ENCODE data around the gene RGL2. TPM values are rescaled to one million over a fixed set of nuclear protein-coding genes. Genes with fewer than 3 reads are reported as not detected.
"Not testable (repeated sequence)": the region's sequence is repeated elsewhere in the genome, so short reads cannot be mapped to it uniquely, and the experiment has no call there.

Gene RGL2
- total RNA-seq, 2 experiments from 2014 or later, result 24.6 to 26.0 TPM

DNA sequence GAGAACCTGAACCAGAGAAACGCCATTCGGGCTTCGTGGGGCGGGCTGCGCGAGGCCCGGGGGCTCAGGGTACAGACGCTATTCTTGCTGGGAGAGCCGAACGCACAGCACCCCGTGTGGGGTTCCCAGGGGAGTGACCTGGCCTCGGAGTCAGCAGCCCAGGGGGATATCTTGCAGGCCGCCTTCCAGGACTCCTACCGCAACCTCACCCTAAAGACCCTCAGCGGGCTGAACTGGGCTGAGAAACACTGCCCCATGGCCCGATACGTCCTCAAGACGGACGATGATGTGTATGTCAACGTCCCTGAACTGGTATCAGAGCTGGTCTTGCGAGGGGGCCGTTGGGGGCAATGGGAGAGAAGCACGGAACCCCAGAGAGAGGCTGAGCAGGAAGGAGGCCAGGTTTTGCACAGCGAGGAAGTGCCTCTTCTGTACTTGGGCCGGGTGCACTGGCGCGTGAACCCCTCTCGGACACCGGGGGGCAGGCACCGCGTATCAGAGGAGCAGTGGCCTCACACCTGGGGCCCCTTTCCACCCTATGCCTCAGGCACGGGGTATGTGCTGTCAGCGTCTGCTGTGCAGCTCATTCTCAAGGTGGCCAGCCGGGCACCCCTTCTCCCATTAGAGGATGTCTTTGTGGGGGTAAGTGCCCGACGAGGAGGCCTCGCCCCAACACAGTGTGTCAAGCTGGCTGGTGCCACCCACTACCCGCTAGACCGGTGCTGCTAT lies 20.9 kb downstream of the RGL2 start:
- Mint-ChIP-seq H3K27ac (peak overlapping the region; percentile 92), H3K4me3 (peak overlapping the region; percentile 81), H3K4me1 (ENCODE audit: low read depth) (peaks cover 37% of the 10 kb centered on the region), H3K9me3 (no peaks in the 10 kb centered on the region), H3K27me3 (no peaks in the 10 kb centered on the region), H3K36me3 (peaks cover 42% of the 10 kb centered on the region)
- DNase-seq, result peak; percentile 50
- ChIA-PET CTCF (interaction anchor here (0.6 to 3.4 kb wide), 15 partner anchors 11 to 1085 kb away, joined by 3 to 37 read pairs (median 5); partner anchors contain the start of genes PFDN6, RGL2, WDR46 and ZBTB22), POLR2A (interaction anchor here (0.5 to 4.9 kb wide), 19 partner anchors 9 to 439 kb away, joined by 3 to 40 read pairs (median 5); partner anchors contain the start of genes HSD17B8, PFDN6, RGL2 and TAP2)
- intact Hi-C loops (cut with micrococcal nuclease), result loop anchor here (1.0 to 10.0 kb wide), 3 partner anchors 11 to 297 kb away; partner anchors contain the start of genes PFDN6 and WDR46

DNA sequence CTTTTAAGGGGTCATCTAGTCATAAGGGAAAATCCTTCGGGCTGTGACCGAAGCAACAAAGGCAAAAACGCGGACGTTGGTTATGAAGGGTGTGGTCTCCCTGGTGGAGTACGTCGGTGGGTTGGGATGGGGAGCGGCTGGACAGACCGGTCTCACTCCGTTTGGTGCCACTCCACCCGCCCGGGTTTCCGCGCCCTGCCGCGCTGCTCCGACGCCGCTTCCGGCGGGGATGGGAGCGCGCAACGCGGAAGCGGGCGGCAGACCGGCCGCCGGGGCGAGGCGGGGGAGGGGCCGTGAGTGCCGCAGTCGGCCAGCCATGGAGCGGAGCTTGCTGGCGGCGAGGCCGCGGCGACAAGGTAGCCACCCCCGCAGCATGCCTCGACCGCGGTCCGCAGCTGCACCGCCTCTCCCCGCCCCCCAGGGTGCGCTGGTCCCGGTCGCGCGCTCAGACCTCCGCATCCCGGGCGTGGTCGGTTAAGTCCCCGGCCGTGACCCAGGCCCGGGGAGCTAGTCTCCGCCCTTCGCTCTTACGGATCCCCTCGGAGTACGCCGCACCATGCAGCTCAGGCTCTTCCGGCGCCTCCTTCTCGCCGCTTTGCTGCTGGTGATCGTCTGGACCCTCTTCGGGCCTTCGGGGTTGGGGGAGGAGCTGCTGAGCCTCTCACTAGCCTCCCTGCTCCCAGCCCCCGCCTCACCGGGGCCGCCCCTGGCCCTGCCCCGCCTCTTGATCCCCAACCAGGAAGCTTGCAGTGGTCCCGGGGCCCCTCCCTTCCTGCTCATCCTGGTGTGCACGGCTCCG lies 21.7 kb downstream of the RGL2 start, which contains the start of gene B3GALT4:
Gene B3GALT4, plus strand, starts transcription at position 260 of the 799 bp plus-strand sequence. Its CDS starts 297 bp downstream, at position 557.
- ChIA-PET POLR2A (interaction anchor here (0.5 to 4.9 kb wide), 18 partner anchors 10 to 306 kb away, joined by 3 to 40 read pairs (median 5); partner anchors contain the start of genes BAK1, HSD17B8, PFDN6 and RGL2), CTCF (interaction anchor here (0.6 to 3.4 kb wide), 17 partner anchors 12 to 1084 kb away, joined by 3 to 37 read pairs (median 5); partner anchors contain the start of genes PFDN6, RGL2, WDR46 and ZBTB22)
- intact Hi-C loops (cut with micrococcal nuclease), result loop anchor here (1.0 to 10.0 kb wide), 3 partner anchors 12 to 298 kb away; partner anchors contain the start of genes PFDN6 and WDR46
- H3K36me3 Mint-ChIP-seq, result peaks cover 50% of the 10 kb centered on the region
- no peaks in the 10 kb centered on the region for H3K27me3 Mint-ChIP-seq
- peak within 1 kb of the TSS; percentile 92 for H3K27ac Mint-ChIP-seq
- DNase-seq, result peak; percentile 85
- no peaks in the 10 kb centered on the region for H3K9me3 Mint-ChIP-seq
- peak within 1 kb of the TSS; percentile 94 for H3K4me3 Mint-ChIP-seq
- peaks cover 37% of the 10 kb centered on the region for H3K4me1 Mint-ChIP-seq (ENCODE audit: low read depth)

DNA sequence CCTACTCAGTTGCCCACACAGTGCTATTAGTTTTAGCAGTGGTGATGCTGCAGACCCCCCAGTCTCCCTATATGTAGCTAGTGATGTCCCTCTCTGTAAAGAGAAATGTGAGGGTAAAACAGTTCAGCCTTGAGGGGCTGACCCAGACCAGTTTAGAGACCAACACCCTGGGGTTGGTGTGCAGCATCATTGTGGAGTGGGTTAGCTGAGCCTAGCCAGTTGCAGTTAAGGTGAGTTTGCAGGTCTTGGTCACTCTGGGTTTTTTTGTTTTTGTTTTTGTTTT lies 22.2 kb downstream of the RGL2 start:
- Mint-ChIP-seq H3K27ac (peak overlapping the region; percentile 91), H3K4me3 (peak overlapping the region; percentile 94), H3K36me3 (peaks cover 53% of the 10 kb centered on the region), H3K27me3 (no peaks in the 10 kb centered on the region), H3K4me1 (ENCODE audit: low read depth) (peaks cover 37% of the 10 kb centered on the region), H3K9me3 (no peaks in the 10 kb centered on the region)
- intact Hi-C loops (cut with micrococcal nuclease), result loop anchor here (2.0 to 10.0 kb wide), 2 partner anchors 36 to 298 kb away; no protein-coding TSS in a partner anchor
- ChIA-PET CTCF (interaction anchor here (0.9 to 3.4 kb wide), 11 partner anchors 13 to 150 kb away, joined by 3 to 37 read pairs (median 6); partner anchors contain the start of genes PFDN6, RGL2, WDR46 and ZBTB22), POLR2A (interaction anchor here (1.2 to 4.9 kb wide), 12 partner anchors 13 to 306 kb away, joined by 3 to 40 read pairs (median 6); partner anchors contain the start of genes BAK1, PFDN6, RGL2 and TAPBP)
- DNase-seq, result no peak

DNA sequence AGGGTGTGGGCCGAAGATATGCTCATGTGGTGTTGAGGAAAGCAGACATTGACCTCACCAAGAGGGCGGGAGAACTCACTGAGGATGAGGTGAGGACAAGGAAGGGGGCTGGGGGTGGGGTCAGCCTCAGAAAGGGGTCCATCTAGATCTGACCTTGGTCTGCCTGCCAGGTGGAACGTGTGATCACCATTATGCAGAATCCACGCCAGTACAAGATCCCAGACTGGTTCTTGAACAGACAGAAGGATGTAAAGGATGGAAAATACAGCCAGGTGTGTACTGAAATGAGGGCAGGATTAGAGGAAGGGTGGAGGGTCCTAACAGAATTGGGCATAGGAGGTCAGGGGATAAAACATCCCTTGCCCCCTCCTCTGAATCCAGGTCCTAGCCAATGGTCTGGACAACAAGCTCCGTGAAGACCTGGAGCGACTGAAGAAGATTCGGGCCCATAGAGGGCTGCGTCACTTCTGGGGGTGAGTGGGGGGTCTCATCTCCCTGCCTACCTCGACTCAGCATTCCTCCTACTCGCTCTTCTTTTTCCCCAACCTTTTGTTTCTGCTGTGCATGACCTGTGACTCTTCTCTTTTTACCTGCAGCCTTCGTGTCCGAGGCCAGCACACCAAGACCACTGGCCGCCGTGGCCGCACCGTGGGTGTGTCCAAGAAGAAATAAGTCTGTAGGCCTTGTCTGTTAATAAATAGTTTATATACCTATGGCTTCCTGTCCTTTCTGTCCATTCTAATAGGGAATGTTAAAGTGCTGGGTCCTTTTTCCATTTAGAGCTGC lies 22.8 kb downstream of the RGL2 start:
- DNase-seq, H3K27me3 Mint-ChIP-seq, H3K9me3 Mint-ChIP-seq: not testable (repeated sequence)
- ChIA-PET POLR2A (interaction anchor here (1.2 to 4.9 kb wide), 7 partner anchors 14 to 304 kb away, joined by 3 to 40 read pairs (median 7); partner anchors contain the start of genes BAK1, PFDN6, RGL2 and WDR46), CTCF (interaction anchor here (0.9 to 3.4 kb wide), 6 partner anchors 13 to 151 kb away, joined by 3 to 37 read pairs (median 13); partner anchors contain the start of genes PFDN6, RGL2 and WDR46)
- Mint-ChIP-seq H3K27ac (peak overlapping the region; percentile 91), H3K4me1 (ENCODE audit: low read depth) (peaks cover 39% of the 10 kb centered on the region), H3K4me3 (peak overlapping the region; percentile 94), H3K36me3 (peaks cover 53% of the 10 kb centered on the region)
- intact Hi-C loops (cut with micrococcal nuclease), result loop anchor here (2.0 to 10.0 kb wide), 2 partner anchors 37 to 299 kb away; no protein-coding TSS in a partner anchor

DNA sequence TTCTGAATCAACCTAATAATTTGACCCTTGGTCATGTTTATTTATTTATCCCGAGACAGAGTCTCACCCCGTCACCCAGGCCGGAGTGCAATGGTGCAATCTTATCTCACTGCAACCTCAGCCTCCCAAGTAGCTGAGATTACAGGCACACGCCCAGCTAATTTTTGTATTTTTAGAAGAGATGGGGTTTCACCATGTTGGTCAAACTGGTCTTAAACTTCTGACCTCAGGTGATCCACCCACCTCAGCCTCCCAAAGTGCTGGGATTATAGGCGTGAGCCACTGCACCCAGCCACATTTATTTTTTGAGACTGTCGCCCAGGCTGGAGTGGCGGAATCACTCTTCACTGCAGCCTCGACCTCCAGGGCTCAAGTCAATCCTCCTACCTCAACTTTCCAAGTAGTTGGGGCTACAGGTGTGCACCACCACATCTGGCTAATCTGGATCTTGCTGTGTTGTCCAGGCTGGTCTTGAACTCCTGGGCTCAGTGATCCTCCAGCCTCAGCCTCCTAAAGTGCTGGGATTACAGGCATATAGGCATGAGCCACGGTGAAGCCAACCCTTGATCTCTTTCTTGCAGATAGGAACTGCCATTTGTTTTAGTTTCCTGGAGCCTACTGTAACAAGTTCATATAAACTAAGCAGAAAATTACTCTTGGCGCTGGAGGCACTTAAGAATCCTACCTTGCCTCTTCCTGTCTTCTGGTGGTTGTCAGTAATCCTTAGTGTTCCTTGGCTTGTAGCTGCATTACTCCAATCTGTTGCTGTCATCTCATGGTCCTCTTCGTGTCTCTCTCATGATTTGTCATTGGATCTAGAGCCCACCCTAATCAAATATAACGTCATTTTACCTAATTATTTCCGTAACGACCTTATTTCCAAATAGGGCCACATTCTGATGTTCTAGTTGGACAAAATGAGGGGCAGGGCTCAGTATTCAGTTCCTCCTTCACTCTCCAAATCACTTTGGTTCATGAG lies 24.5 kb downstream of the RGL2 start:
- DNase-seq, result no peak
- H3K27me3 Mint-ChIP-seq, result no peaks in the 10 kb centered on the region
- POLR2A ChIA-PET, result interaction anchor here (1.0 to 4.9 kb wide), 3 partner anchors 15 to 302 kb away, joined by 4 to 40 read pairs (median 7); partner anchors contain the start of genes PFDN6 and WDR46
- peaks cover 53% of the 10 kb centered on the region for H3K4me1 Mint-ChIP-seq (ENCODE audit: low read depth)
- peaks cover 53% of the 10 kb centered on the region for H3K36me3 Mint-ChIP-seq
- CTCF ChIA-PET, result interaction anchor here (1.3 kb wide), 1 partner anchor 25 kb away, joined by 3 read pairs; no protein-coding TSS in a partner anchor
- intact Hi-C loops (cut with micrococcal nuclease), result loop anchor here (2.0 to 10.0 kb wide), 4 partner anchors 145 to 429 kb away; partner anchors contain the start of genes CUTA and PSMB8
- no peaks in the 10 kb centered on the region for H3K9me3 Mint-ChIP-seq
- peak overlapping the region; percentile 98 for H3K27ac Mint-ChIP-seq
- peak overlapping the region; percentile 94 for H3K4me3 Mint-ChIP-seq

DNA sequence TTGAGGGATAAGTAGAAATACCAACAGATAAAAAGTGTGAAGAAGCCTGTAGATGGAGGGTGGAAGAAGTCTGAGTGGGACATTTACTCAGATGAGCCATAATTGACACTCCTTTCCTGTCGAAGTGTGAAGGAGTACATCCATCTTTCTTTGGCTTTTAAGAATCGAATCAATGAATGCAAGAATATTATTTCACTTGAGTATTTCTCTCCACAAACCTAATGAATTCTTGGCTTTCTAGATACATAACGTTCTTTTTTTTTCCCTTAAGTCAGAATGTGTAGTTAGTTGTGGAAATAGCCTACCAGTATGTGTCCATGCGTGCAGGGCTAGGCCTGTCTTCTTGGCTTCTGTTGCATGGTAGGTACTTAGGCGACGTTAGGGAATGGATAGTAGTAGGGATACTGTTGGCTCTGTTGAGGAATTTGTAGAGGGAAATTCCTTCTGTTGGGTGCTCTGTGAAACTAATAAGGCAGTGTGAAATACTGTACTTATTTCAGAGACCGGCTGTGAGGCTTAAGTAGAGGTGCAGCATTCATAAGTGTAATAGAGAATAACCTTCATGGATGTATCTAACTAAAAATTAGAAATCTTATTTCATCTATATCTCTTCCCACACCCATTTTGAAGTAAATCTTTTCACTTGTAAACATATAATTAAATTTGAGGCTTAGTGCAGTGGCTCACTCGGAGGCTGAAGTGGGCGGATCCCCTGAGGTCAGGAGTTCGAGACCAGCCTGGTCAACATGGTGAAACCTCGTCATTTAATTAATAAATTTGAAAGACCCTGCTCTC lies 25.4 kb downstream of the RGL2 start:
- peak overlapping the region; percentile 94 for H3K4me3 Mint-ChIP-seq
- H3K4me1 Mint-ChIP-seq (ENCODE audit: low read depth), result peaks cover 51% of the 10 kb centered on the region
- DNase-seq, result no peak
- intact Hi-C loops (cut with micrococcal nuclease), result loop anchor here (2.0 to 10.0 kb wide), 4 partner anchors 145 to 429 kb away; partner anchors contain the start of genes CUTA and PSMB8
- H3K27ac Mint-ChIP-seq, result peak overlapping the region; percentile 98
- ChIA-PET POLR2A (interaction anchor here (0.6 to 2.9 kb wide), 4 partner anchors 16 to 301 kb away, joined by 3 to 24 read pairs (median 10); partner anchors contain the start of genes PFDN6 and WDR46), CTCF (interaction anchor here (2.1 to 4.2 kb wide), 2 partner anchors 24 to 68 kb away, joined by 6 to 21 read pairs; partner anchors contain the start of gene HSD17B8)
- H3K36me3 Mint-ChIP-seq, result peaks cover 59% of the 10 kb centered on the region
- H3K9me3 Mint-ChIP-seq, result no peaks in the 10 kb centered on the region
- no peaks in the 10 kb centered on the region for H3K27me3 Mint-ChIP-seq

DNA sequence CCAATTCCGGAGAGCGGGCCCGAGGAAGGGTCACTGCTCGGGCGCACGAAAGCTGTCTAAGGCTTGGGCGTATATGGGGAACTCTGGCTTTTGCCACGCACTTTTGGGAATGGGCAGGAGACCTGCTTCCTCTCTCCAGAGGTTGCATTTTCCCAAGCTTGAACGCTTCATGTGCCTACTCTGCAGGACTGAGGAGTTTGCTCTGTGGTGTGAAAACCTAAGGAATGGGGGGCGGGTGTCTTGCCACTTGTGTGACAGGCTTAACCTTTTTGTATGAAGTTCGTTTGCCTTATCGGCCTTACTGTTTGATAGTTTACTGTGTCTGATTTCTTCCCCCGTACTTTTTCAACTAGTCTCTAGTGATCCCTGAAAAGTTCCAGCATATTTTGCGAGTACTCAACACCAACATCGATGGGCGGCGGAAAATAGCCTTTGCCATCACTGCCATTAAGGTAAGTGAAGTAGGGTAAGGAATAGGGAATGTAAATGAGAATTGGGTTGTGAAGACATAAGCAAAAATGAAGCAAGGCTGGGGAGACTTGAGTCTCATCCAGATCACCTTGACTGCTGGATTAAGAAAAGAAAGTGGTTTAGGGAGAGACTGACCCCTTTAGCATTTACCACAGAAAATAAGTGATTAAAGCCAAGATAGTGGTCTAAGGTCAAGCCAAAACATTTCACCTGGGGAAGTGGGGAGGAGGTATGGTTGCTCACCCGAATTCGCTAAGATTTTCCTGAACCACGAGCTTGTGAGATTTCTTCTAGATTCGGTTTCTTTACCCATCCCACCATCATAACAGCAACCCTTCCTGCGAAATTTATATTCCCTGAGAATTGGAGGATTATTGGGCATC lies 26.2 kb downstream of the RGL2 start:
- Mint-ChIP-seq H3K36me3 (peaks cover 65% of the 10 kb centered on the region), H3K9me3 (no peaks in the 10 kb centered on the region), H3K4me3 (peak overlapping the region; percentile 94), H3K27me3 (no peaks in the 10 kb centered on the region), H3K4me1 (ENCODE audit: low read depth) (peaks cover 46% of the 10 kb centered on the region), H3K27ac (peak overlapping the region; percentile 98)
- CTCF ChIA-PET, result interaction anchor here (0.6 to 4.2 kb wide), 9 partner anchors 17 to 434 kb away, joined by 3 to 21 read pairs (median 5); partner anchors contain the start of genes HSD17B8, PFDN6, RGL2 and TAP2
- no peak for DNase-seq
- intact Hi-C loops (cut with micrococcal nuclease), result loop anchor here (1.0 to 10.0 kb wide), 7 partner anchors 45 to 428 kb away; partner anchors contain the start of genes CUTA, PSMB8 and ZBTB22
- POLR2A ChIA-PET, result interaction anchor here (0.6 to 2.9 kb wide), 16 partner anchors 9 to 349 kb away, joined by 3 to 24 read pairs (median 6); partner anchors contain the start of genes BRD2, HSD17B8, PFDN6 and RGL2

DNA sequence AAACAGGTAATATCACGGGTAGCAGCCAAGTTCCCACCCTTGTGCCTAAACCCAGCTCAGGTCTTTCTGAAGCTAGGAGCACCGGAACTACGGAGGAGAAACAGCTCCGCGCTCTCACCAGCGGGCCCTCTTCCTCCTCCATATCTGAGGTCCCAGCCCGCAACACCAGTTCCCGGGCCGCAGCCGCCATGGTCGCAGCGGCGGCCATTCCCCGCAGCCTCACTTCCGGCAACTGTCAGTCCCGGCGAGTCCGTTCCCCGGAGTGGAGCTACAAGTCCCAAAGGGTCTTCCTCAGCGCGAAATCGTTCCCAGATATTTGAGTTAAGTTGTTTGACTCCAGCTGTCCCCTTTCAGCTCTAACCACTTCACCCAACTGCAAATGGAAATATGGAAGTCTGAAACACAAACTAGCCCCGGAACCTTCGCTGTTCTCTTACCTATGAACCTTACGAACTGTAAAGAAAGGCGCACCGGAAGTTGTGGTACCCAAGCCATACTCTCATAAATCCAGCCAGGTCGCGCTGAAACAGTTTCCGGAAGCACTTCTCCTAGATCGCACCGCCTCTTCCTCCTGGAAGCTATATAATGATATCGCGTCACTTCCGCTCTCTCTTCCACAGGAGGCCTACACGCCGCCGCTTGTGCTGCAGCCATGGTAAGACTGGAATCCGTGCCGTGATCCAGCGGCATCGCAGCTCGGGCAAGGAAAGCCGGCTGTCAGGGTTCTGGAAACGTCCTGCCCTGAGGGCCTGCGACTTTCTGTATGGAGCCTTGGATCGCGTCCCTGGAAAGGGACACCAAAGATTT lies 27.1 kb downstream of the RGL2 start, which contains the start of the genes RPS18 and VPS52:
Gene RPS18, plus strand, starts transcription at position 608 of the 807 bp plus-strand sequence. Its CDS starts 45 bp downstream, at position 653.
Gene VPS52, minus strand, starts transcription at position 409 of the 807 bp plus-strand sequence. Its CDS starts 201 bp downstream, at position 208.
- intact Hi-C loops (cut with micrococcal nuclease), result loop anchor here (1.0 to 10.0 kb wide), 11 partner anchors 18 to 427 kb away; partner anchors contain the start of genes CUTA, PFDN6, PSMB8 and WDR46
- ChIA-PET POLR2A (interaction anchor here (0.9 to 2.9 kb wide), 18 partner anchors 9 to 350 kb away, joined by 3 to 24 read pairs (median 6); partner anchors contain the start of genes BRD2, HSD17B8, PFDN6 and RGL2), CTCF (interaction anchor here (0.5 to 4.2 kb wide), 12 partner anchors 10 to 433 kb away, joined by 3 to 21 read pairs (median 4); partner anchors contain the start of genes HSD17B8, PFDN6, RGL2 and RING1)
- Mint-ChIP-seq H3K9me3 (no peaks in the 10 kb centered on the region), H3K27ac (peak within 1 kb of the TSS; percentile 98), H3K4me1 (ENCODE audit: low read depth) (peaks cover 42% of the 10 kb centered on the region), H3K36me3 (peaks cover 68% of the 10 kb centered on the region), H3K27me3 (no peaks in the 10 kb centered on the region), H3K4me3 (peak within 1 kb of the TSS; percentile 94)
- peak; percentile 94 for DNase-seq
